Uterus (tissue), 4 donors: ENCODE data around the gene PHLDA2. TPM values are rescaled to one million over a fixed set of nuclear protein-coding genes. Genes with fewer than 3 reads are reported as not detected.

ENCODE experiments used
- DNase-seq, 2 donors: peaks; one replicate each; pipeline ENCODE4 v3.0.0-alpha.2; 2019 to 2020
- H3K27ac ChIP-seq, 2 donors: fragments of 200-600 bp; sonication (generic); 1 replicate in 1 of 2; 2 replicates in 1 of 2; pipeline ENCODE4 v1.5.1; 2016 to 2018
- H3K27me3 ChIP-seq, 2 donors: fragments of 200-600 bp; sonication (generic); one replicate each; pipeline ENCODE4 v1.5.1; 2018 to 2019; ENCODE audit warnings: control low read depth in 1 of 2
- H3K36me3 ChIP-seq, 2 donors: fragments of 200-600 bp; sonication (generic); one replicate each; pipeline ENCODE4 v1.5.1; 2019; ENCODE audit warnings: control low read depth in 1 of 2
- H3K4me1 ChIP-seq, 2 donors: fragments of 200-600 bp; sonication (generic); one replicate each; pipeline ENCODE4 v1.5.1; 2018 to 2019; ENCODE audit warnings: control low read depth in 1 of 2
- H3K4me3 ChIP-seq, 2 donors: fragments of 200-600 bp; sonication (generic); 1 replicate in 1 of 2; 2 replicates in 1 of 2; pipeline ENCODE4 v1.5.1; 2018 to 2019; ENCODE audit warnings: mild to moderate bottlenecking in 1 of 2
- H3K9me3 ChIP-seq, 2 donors: fragments of 200-600 bp; sonication (generic); one replicate each; pipeline ENCODE4 v1.5.1; 2019; ENCODE audit warnings: control low read depth in 1 of 2
- CTCF ChIP-seq, 4 experiments: fragments of 200-600 bp in 2 of 4; fragments of 450-650 bp in 2 of 4; sonication (generic) in 2 of 4; IDR thresholded peaks; one replicate each; pipeline ENCODE4 v1.5.1; 2016 to 2019; ENCODE audit warnings: antibody characterized with exemption in 4 of 4, mild to moderate bottlenecking in 2 of 4, moderate library complexity in 1 of 4
- POLR2A ChIP-seq, 2 donors: fragments of 450-650 bp; IDR thresholded peaks; one replicate each; pipeline ENCODE4 v1.6.1; 2016; ENCODE audit warnings: antibody characterized with exemption in 2 of 2, mild to moderate bottlenecking in 1 of 2, moderate library complexity in 1 of 2
- intact Hi-C: fragments of 100-400 bp; cut with DNase I; formaldehyde crosslinking; loops from one replicate; pipeline ENCODE4 v1.15.1; 2023; ENCODE audit warnings: low total_unique reads
- total RNA-seq, 4 donors: library from RNA; depleted of rRNA in 3 of 4; stranded (reverse); fragments of >200 nt in 3 of 4; gene quantifications; one replicate each; pipeline versions ENCODE4 v1.1.0 to v1.2.4, GENCODE V29; 2014 to 2023
- donor health status: DM: yes; HTN: yes; CAD: no.

Gene PHLDA2
- total RNA-seq, 4 donors from 2014 or later, result 5.2 TPM; not detected in 3

DNA sequence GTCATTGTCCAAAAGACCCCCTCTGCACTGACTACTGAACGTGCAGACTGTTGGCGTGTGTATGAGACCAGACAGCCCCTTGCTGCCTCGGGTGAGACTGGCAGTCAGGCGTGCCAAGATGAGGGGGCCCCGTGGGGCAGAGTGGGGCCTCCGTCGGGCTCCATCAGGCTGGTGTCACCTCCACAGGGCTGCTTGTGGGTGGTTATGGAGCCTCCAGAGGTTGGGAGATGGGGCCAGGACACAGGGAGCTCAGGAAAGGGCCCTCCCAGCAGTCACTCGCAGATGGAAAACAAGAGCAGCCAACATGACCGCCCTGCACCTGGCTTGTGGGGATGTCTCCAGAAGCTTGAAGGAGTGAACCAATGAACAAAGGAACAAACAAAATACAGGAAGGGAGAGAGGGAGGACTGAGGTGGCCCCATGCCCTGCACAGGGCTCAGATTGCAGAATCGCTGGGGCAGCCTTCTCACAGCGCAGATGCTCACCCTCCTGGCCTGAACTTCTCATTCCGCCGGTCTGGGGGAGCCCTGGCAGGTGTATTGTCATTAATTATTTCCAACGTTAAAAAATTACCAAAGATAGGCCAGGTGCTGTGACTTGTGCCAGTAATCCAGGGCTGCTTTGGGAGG, 5.5 kb upstream of the PHLDA2 start:
- Histone ChIP-seq H3K27ac (no peak overlapping the region), H3K9me3 (peaks cover 0 to 8% of the 10 kb centered on the region in 2 donors), H3K36me3 (no peaks in the 10 kb centered on the region), H3K4me3 (no peak overlapping the region), H3K4me1 (peaks cover 0 to 10% of the 10 kb centered on the region in 2 donors), H3K27me3 (no peaks in the 10 kb centered on the region)
- intact Hi-C loops, result no loop called here
- TF ChIP-seq POLR2A (IDR thresholded peaks at IDR 0.05), result no peak
- no peak for TF ChIP-seq CTCF (IDR thresholded peaks at IDR 0.05)
- no peak for DNase-seq

DNA sequence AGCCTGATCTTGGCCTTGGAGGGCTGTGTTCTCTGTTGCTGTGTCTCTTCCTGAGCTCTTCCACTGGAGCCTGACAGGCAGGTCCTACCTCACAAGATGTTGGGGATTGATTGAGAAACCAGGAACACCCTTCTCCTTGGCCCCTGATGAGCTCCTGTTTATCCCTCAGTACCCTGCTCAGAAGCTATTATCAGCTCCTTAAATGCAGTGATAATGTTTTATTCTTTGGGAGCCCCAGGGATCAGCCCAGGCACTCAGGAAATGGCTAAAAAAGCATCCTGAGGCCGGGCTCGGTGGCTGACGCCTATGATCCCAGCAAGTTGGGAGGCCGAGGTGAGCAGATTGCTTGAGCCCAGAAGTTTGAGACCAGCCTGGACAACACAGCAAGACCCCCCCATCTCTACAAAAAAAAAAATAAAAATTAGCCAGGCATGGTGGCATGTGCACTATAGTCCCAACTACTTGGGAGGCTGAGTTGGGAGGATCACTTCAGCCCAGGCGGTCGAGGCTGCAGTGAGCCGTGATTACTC, 4.9 kb upstream of the PHLDA2 start:
- no peak for DNase-seq
- Histone ChIP-seq H3K27ac (no peak overlapping the region), H3K36me3 (no peaks in the 10 kb centered on the region), H3K9me3 (peaks cover 0 to 8% of the 10 kb centered on the region in 2 donors), H3K27me3 (no peaks in the 10 kb centered on the region), H3K4me3 (no peak overlapping the region), H3K4me1 (peaks cover 0 to 12% of the 10 kb centered on the region in 2 donors)
- intact Hi-C loops, result no loop called here
- TF ChIP-seq POLR2A (IDR thresholded peaks at IDR 0.05) (no peak), CTCF (IDR thresholded peaks at IDR 0.05) (no peak)

DNA sequence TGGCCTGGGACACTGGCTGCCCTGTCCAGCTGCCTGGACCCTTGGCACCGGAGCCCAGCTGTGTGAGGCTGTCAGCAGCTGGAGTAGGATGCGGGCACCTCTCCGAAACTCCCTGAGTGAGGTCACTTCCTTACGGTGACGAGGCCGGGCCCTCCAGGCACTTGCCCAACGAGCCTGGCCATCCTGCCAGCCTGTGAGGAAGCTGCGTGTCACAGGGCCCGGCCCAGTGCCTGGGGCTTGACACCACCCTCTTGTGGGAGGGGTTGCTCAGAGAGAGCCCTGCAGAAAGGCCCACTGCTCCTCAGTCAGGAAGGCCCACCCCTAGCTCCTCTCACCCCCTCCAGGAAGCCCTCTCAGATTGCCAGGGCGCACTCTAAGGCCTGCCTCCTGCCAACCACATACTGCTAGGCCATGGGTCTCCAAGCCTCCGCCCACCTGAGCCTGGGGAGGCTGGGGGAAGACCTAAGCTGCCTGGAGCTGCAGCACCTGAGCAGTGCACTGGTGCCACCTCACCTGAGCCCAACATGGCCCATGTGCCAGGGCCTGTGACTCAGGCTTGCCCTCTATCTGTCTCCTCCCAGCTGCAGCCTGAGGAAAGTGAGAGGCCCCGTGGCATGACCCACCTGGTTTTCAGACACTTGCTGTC, 4.3 kb upstream of the PHLDA2 start:
- no peak for DNase-seq
- TF ChIP-seq POLR2A (IDR thresholded peaks at IDR 0.05) (no peak), CTCF (IDR thresholded peaks at IDR 0.05) (no peak)
- intact Hi-C loops, result no loop called here
- no peaks in the 10 kb centered on the region for H3K36me3 ChIP-seq
- H3K27me3 ChIP-seq, result no peaks in the 10 kb centered on the region
- peaks cover 0 to 5% of the 10 kb centered on the region in 2 donors for H3K9me3 ChIP-seq
- H3K27ac ChIP-seq, result no peak overlapping the region
- peaks cover 0 to 16% of the 10 kb centered on the region in 2 donors for H3K4me1 ChIP-seq
- no peak overlapping the region for H3K4me3 ChIP-seq

GRCh38 chr11:2932850-2933251, 3.6 kb upstream of the PHLDA2 start:
- H3K27ac ChIP-seq, result no peak overlapping the region
- peaks cover 0 to 18% of the 10 kb centered on the region in 2 donors for H3K4me1 ChIP-seq
- peaks cover 0 to 4% of the 10 kb centered on the region in 2 donors for H3K9me3 ChIP-seq
- no peak for TF ChIP-seq CTCF (IDR thresholded peaks at IDR 0.05)
- no peak for TF ChIP-seq POLR2A (IDR thresholded peaks at IDR 0.05)
- no peaks in the 10 kb centered on the region for H3K27me3 ChIP-seq
- H3K36me3 ChIP-seq, result no peaks in the 10 kb centered on the region
- H3K4me3 ChIP-seq, result no peak overlapping the region
- no peak for DNase-seq
- intact Hi-C loops, result no loop called here
